ENCODE measurements around the gene ARAP3.
A peak's percentile ranks its signal among the peaks of the same experiment; 100 is the strongest.

Gene ARAP3

DNA sequence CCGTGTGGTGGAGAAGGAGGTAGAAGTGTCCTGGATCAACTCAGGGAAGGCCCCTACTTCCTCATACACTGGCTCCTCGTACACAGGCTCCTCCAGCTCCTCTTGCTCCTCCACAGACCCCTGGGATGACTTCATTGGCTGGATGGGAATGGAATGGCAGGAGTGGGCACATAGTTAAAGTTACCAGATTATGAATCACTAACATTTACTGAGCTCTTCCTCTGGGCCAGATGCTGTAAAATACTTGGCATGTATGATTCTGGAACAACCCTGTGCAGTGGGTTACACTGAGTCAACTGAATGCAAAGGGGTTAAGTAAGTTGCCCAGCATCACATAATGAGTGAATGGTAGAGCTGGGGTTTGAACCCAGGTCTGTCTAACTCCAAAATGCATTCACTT is 27.7 kb downstream of the ARAP3 start:
- Histone ChIP-seq H3K4me3 (ENCODE audit: extremely low read depth, insufficient read depth, low read length, poor library complexity, severe bottlenecking) (no peak overlapping the region), H3K9me3 (ENCODE audit: control insufficient read depth, low read length) (no peaks in the 10 kb centered on the region), H3K36me3 (ENCODE audit: control insufficient read depth, insufficient read depth, low read length) (peaks cover 64% of the 10 kb centered on the region), H3K27ac (ENCODE audit: low read depth, low read length, severe bottlenecking) (no peak overlapping the region), H3K4me1 (ENCODE audit: control insufficient read depth, insufficient read depth, low read length, poor library complexity, severe bottlenecking) (peaks cover 16% of the 10 kb centered on the region)
- no CpG with 5 or more reads among the region's 2 CpGs for WGBS, 2 experiments (ENCODE audit: insufficient coverage in 2 of 2)

DNA sequence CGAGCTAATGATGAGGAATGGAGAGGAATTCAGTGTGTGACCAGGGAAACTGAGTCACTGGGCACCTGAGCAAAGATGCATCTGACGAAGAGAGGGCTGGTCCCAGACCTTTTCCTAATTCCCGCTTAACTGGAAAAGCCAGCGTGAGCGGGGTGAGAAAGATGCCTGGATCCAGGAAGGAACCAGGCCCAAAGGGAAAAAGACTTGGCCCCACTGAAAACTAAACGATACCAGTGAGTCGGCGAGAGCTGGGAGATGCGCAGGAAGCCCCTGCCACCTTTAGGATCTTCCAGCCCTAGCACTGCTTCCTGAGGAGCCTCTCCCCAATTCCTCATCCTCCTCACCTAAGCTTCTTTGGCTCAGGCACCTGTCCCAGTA is 30.3 kb downstream of the ARAP3 start:
- Histone ChIP-seq H3K4me1 (ENCODE audit: control insufficient read depth, insufficient read depth, low read length, poor library complexity, severe bottlenecking) (peaks cover 8% of the 10 kb centered on the region), H3K36me3 (ENCODE audit: control insufficient read depth, insufficient read depth, low read length) (peaks cover 50% of the 10 kb centered on the region), H3K27ac (ENCODE audit: low read depth, low read length, severe bottlenecking) (no peak overlapping the region), H3K9me3 (ENCODE audit: control insufficient read depth, low read length) (no peaks in the 10 kb centered on the region), H3K4me3 (ENCODE audit: extremely low read depth, insufficient read depth, low read length, poor library complexity, severe bottlenecking) (peak overlapping the region; percentile 64)
- 70% methylated on average over 6 to 9 of the region's 9 CpGs for whole genome bisulfite sequencing, 2 experiments (ENCODE audit: insufficient coverage in 2 of 2)

GRCh38 chr5:141650851-141651727 is 30.9 kb downstream of the ARAP3 start, which contains the start of gene FCHSD1:
Gene FCHSD1, minus strand, starts transcription at chr5:141651418. Its CDS starts 50 bp downstream, at chr5:141651368.
- Histone ChIP-seq H3K9me3 (ENCODE audit: control insufficient read depth, low read length) (no peaks in the 10 kb centered on the region), H3K4me3 (ENCODE audit: extremely low read depth, insufficient read depth, low read length, poor library complexity, severe bottlenecking) (peak within 1 kb of the TSS; percentile 64), H3K27ac (ENCODE audit: low read depth, low read length, severe bottlenecking) (no peak within 1 kb of the TSS), H3K36me3 (ENCODE audit: control insufficient read depth, insufficient read depth, low read length) (peaks cover 46% of the 10 kb centered on the region), H3K4me1 (ENCODE audit: control insufficient read depth, insufficient read depth, low read length, poor library complexity, severe bottlenecking) (peaks cover 8% of the 10 kb centered on the region)
- 1 to 2% methylated on average over 23 to 40 of the region's 50 CpGs for WGBS, 2 experiments (ENCODE audit: insufficient coverage in 2 of 2)

DNA sequence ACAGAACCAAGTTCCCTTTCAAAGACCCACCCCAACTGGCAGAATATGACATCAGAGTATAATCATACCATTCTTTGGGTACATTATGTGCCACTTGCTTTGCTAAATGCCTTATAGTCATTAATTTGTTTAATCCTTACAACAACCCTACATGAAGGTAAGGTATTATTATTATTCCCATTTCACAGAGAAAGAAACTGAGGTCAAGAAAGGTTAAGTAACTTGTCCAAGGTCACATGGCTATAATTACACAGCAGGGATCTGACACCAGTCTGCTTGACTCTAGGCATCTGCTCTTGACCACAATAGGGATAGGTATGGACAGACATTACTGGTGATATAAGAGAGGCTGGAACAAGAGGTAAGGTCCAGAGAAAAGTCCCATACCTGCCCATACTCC is 32.1 kb downstream of the ARAP3 start:
- Histone ChIP-seq H3K4me3 (ENCODE audit: extremely low read depth, insufficient read depth, low read length, poor library complexity, severe bottlenecking) (no peak overlapping the region), H3K36me3 (ENCODE audit: control insufficient read depth, insufficient read depth, low read length) (peaks cover 44% of the 10 kb centered on the region), H3K4me1 (ENCODE audit: control insufficient read depth, insufficient read depth, low read length, poor library complexity, severe bottlenecking) (peaks cover 8% of the 10 kb centered on the region), H3K9me3 (ENCODE audit: control insufficient read depth, low read length) (no peaks in the 10 kb centered on the region), H3K27ac (ENCODE audit: low read depth, low read length, severe bottlenecking) (no peak overlapping the region)

DNA sequence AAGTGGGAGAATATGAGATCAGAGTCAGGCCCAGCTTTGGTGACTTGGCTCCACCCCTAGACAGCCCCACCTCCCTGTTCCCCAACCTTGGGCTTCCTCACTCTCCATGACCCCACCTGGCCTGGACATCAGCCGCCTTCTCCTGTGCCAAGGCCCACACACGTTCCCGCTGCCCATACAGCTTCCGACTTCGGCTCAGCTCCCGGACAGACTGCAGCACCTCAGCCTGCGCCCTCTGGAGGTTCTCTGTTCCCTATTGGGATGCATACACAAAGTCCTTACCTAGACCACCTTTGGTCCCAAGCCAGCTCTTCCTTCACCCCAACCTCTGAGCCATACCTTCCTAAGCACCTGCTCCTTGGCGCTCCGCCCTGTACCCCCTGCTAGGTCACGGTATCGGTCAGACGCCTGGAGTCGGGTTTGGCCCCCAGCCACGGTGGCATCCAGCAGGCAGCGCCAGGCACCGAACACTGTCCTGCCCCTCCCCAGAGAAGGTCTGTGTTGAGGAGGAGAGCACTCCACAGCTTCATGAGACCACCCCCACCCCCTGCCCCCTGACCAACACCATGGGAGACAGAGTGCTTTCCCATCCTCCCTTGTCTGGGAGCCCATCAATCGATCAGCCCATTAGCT is 32.9 kb downstream of the ARAP3 start:
- Histone ChIP-seq H3K27ac (ENCODE audit: low read depth, low read length, severe bottlenecking) (no peak overlapping the region), H3K4me3 (ENCODE audit: extremely low read depth, insufficient read depth, low read length, poor library complexity, severe bottlenecking) (no peak overlapping the region), H3K4me1 (ENCODE audit: control insufficient read depth, insufficient read depth, low read length, poor library complexity, severe bottlenecking) (peaks cover 3% of the 10 kb centered on the region), H3K9me3 (ENCODE audit: control insufficient read depth, low read length) (no peaks in the 10 kb centered on the region), H3K36me3 (ENCODE audit: control insufficient read depth, insufficient read depth, low read length) (peaks cover 47% of the 10 kb centered on the region)
- 96 to 97% methylated on average over 13 to 17 of the region's 17 CpGs for WGBS, 2 experiments (ENCODE audit: insufficient coverage in 2 of 2)

GRCh38 chr5:141647851-141648250 is 34.2 kb downstream of the ARAP3 start:
- Histone ChIP-seq H3K9me3 (ENCODE audit: control insufficient read depth, low read length) (no peaks in the 10 kb centered on the region), H3K4me1 (ENCODE audit: control insufficient read depth, insufficient read depth, low read length, poor library complexity, severe bottlenecking) (no peaks in the 10 kb centered on the region), H3K4me3 (ENCODE audit: extremely low read depth, insufficient read depth, low read length, poor library complexity, severe bottlenecking) (no peak overlapping the region), H3K27ac (ENCODE audit: low read depth, low read length, severe bottlenecking) (no peak overlapping the region), H3K36me3 (ENCODE audit: control insufficient read depth, insufficient read depth, low read length) (peaks cover 43% of the 10 kb centered on the region)
- WGBS, 2 experiments (ENCODE audit: insufficient coverage in 2 of 2), result 86 to 89% methylated on average over 3 of the region's 3 CpGs

DNA sequence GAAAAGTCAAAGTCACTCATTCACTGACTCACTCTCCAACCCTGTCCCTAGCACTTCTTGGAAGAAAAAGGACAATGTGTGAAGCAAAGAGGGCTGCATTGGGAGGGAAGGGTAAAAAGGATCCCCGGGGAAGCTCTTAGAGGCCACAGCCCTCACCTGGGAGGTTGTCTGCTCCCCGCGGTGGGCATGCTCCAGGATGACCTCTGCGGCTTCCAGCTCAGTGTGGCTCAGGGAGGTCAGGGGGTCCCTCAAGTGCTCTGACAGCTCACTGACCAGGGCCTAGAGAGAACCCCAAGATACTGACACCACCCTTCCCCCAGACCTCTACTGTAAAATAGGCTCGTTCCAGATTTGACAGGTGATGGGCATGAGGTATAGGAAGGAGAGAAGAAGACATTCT is 34.8 kb downstream of the ARAP3 start:
- H3K9me3 ChIP-seq (ENCODE audit: control insufficient read depth, low read length), result no peaks in the 10 kb centered on the region
- H3K4me3 ChIP-seq (ENCODE audit: extremely low read depth, insufficient read depth, low read length, poor library complexity, severe bottlenecking), result no peak overlapping the region
- H3K4me1 ChIP-seq (ENCODE audit: control insufficient read depth, insufficient read depth, low read length, poor library complexity, severe bottlenecking), result no peaks in the 10 kb centered on the region
- WGBS, 2 experiments (ENCODE audit: insufficient coverage in 2 of 2), result 85 to 100% methylated on average over 4 of the region's 5 CpGs
- peaks cover 45% of the 10 kb centered on the region for H3K36me3 ChIP-seq (ENCODE audit: control insufficient read depth, insufficient read depth, low read length)
- H3K27ac ChIP-seq (ENCODE audit: low read depth, low read length, severe bottlenecking), result no peak overlapping the region

GRCh38 chr5:141646026-141646425 is 36.0 kb downstream of the ARAP3 start:
- Histone ChIP-seq H3K9me3 (ENCODE audit: control insufficient read depth, low read length) (no peaks in the 10 kb centered on the region), H3K4me3 (ENCODE audit: extremely low read depth, insufficient read depth, low read length, poor library complexity, severe bottlenecking) (no peak overlapping the region), H3K4me1 (ENCODE audit: control insufficient read depth, insufficient read depth, low read length, poor library complexity, severe bottlenecking) (no peaks in the 10 kb centered on the region), H3K27ac (ENCODE audit: low read depth, low read length, severe bottlenecking) (no peak overlapping the region), H3K36me3 (ENCODE audit: control insufficient read depth, insufficient read depth, low read length) (peaks cover 49% of the 10 kb centered on the region)
- WGBS, 2 experiments (ENCODE audit: insufficient coverage in 2 of 2), result 100% methylated on average over 3 to 4 of the region's 6 CpGs

- Histone ChIP-seq H3K4me1 (ENCODE audit: control insufficient read depth, insufficient read depth, low read length, poor library complexity, severe bottlenecking) (no peaks in the 10 kb centered on the region), H3K9me3 (ENCODE audit: control insufficient read depth, low read length) (no peaks in the 10 kb centered on the region), H3K4me3 (ENCODE audit: extremely low read depth, insufficient read depth, low read length, poor library complexity, severe bottlenecking) (no peak overlapping the region), H3K27ac (ENCODE audit: low read depth, low read length, severe bottlenecking) (no peak overlapping the region), H3K36me3 (ENCODE audit: control insufficient read depth, insufficient read depth, low read length) (peaks cover 39% of the 10 kb centered on the region)
- WGBS, 2 experiments (ENCODE audit: insufficient coverage in 2 of 2), result 79 to 80% methylated on average over 2 of the region's 2 CpGs
Measured at GRCh38 chr5:141641634-141642267, 40.3 kb downstream of the ARAP3 start.

- no peaks in the 10 kb centered on the region for H3K9me3 ChIP-seq (ENCODE audit: control insufficient read depth, low read length)
- H3K4me1 ChIP-seq (ENCODE audit: control insufficient read depth, insufficient read depth, low read length, poor library complexity, severe bottlenecking), result peaks cover under 1% of the 10 kb centered on the region
- WGBS, 2 experiments (ENCODE audit: insufficient coverage in 2 of 2), result 92 to 95% methylated on average over 8 to 9 of the region's 9 CpGs
- H3K4me3 ChIP-seq (ENCODE audit: extremely low read depth, insufficient read depth, low read length, poor library complexity, severe bottlenecking), result no peak overlapping the region
- peaks cover 35% of the 10 kb centered on the region for H3K36me3 ChIP-seq (ENCODE audit: control insufficient read depth, insufficient read depth, low read length)
- H3K27ac ChIP-seq (ENCODE audit: low read depth, low read length, severe bottlenecking), result no peak overlapping the region
Measured at GRCh38 chr5:141640698-141641097, 41.3 kb downstream of the ARAP3 start.
